ENCODE measurements around the gene NRBF2. TPM values are rescaled to one million over a fixed set of nuclear protein-coding genes. Genes with fewer than 3 reads are reported as not detected.

The NRBF2 gene
- total RNA-seq, 1 donor from 2014 or later: 8.9 TPM

GRCh38 chr10:63175534-63175933 lies 42.4 kb downstream of the NRBF2 start:
- intact Hi-C loops (cut with micrococcal nuclease): no loop called here
- Histone ChIP-seq H3K27ac (replicated peaks) (no peak overlapping the region), H3K4me3 (no peak overlapping the region), H3K36me3 (peaks cover 73% of the 10 kb centered on the region), H3K9me3 (replicated peaks) (no peaks in the 10 kb centered on the region), H3K27me3 (ENCODE audit: low read depth) (no peaks in the 10 kb centered on the region), H3K4me1 (peaks cover 27% of the 10 kb centered on the region)
- DNase-seq: no peak
- TF ChIP-seq CTCF (IDR thresholded peaks at IDR 0.05; ENCODE audit: borderline replicate concordance): no peak

- Histone ChIP-seq H3K27me3 (ENCODE audit: low read depth) (no peaks in the 10 kb centered on the region), H3K9me3 (replicated peaks) (no peaks in the 10 kb centered on the region), H3K27ac (replicated peaks) (no peak overlapping the region), H3K4me1 (peaks cover 11% of the 10 kb centered on the region), H3K36me3 (peaks cover 92% of the 10 kb centered on the region), H3K4me3 (no peak overlapping the region)
- intact Hi-C loops (cut with micrococcal nuclease): no loop called here
- no peak for DNase-seq
- TF ChIP-seq CTCF (IDR thresholded peaks at IDR 0.05; ENCODE audit: borderline replicate concordance): no peak
Observed at GRCh38 chr10:63192826-63193225, 59.7 kb downstream of the NRBF2 start.

- Histone ChIP-seq H3K4me1 (peaks cover 46% of the 10 kb centered on the region), H3K27ac (replicated peaks) (peak overlapping the region; percentile 41)
- TF ChIP-seq CTCF (IDR thresholded peaks at IDR 0.05; ENCODE audit: borderline replicate concordance): no peak
Observed at GRCh38 chr10:63197344-63198092, 64.4 kb downstream of the NRBF2 start.

GRCh38 chr10:63199716-63200115 lies 66.6 kb downstream of the NRBF2 start:
- intact Hi-C loops (cut with micrococcal nuclease): no loop called here
- Histone ChIP-seq H3K9me3 (replicated peaks) (no peaks in the 10 kb centered on the region), H3K36me3 (peaks cover 25% of the 10 kb centered on the region), H3K27me3 (ENCODE audit: low read depth) (no peaks in the 10 kb centered on the region), H3K27ac (replicated peaks) (no peak overlapping the region), H3K4me3 (no peak overlapping the region), H3K4me1 (peaks cover 55% of the 10 kb centered on the region)
- DNase-seq: no peak
- no peak for TF ChIP-seq CTCF (IDR thresholded peaks at IDR 0.05; ENCODE audit: borderline replicate concordance)

More at GRCh38 chr10:63197344-63198092, 64.4 kb downstream of the NRBF2 start:
- no peaks in the 10 kb centered on the region for H3K9me3 ChIP-seq (replicated peaks)
- no peak for DNase-seq
- no peaks in the 10 kb centered on the region for H3K27me3 ChIP-seq (ENCODE audit: low read depth)
- peaks cover 46% of the 10 kb centered on the region for H3K36me3 ChIP-seq
- H3K4me3 ChIP-seq: no peak overlapping the region
- intact Hi-C loops (cut with micrococcal nuclease): no loop called here

GRCh38 chr10:63200431-63200830 lies 67.3 kb downstream of the NRBF2 start:
- Histone ChIP-seq H3K36me3 (peaks cover 20% of the 10 kb centered on the region), H3K27me3 (ENCODE audit: low read depth) (no peaks in the 10 kb centered on the region), H3K4me1 (peaks cover 62% of the 10 kb centered on the region), H3K27ac (replicated peaks) (no peak overlapping the region), H3K4me3 (no peak overlapping the region), H3K9me3 (replicated peaks) (no peaks in the 10 kb centered on the region)
- no peak for TF ChIP-seq CTCF (IDR thresholded peaks at IDR 0.05; ENCODE audit: borderline replicate concordance)
- no peak for DNase-seq
- intact Hi-C loops (cut with micrococcal nuclease): no loop called here

Measured in left ventricle myocardium inferior (tissue), 1 donor.